Measurements from ENCODE around the gene SPATA32.

Gene SPATA32

GRCh38 chr17:45227926-45228762 is 33.8 kb downstream of the SPATA32 start:
- Histone ChIP-seq H3K4me3 (peak overlapping the region; percentile 47; the same call in 1 of the 2 replicates), H3K27ac (no peak overlapping the region), H3K36me3 (ENCODE audit: insufficient read depth, low read length) (no peaks in the 10 kb centered on the region), H3K9me3 (ENCODE audit: low read depth, low read length) (no peaks in the 10 kb centered on the region), H3K9ac (ENCODE audit: insufficient read length) (peak overlapping the region; percentile 46)
- no peak for DNase-seq (ENCODE audit: low read depth, low spot score)
- TF ChIP-seq FOXP2 (optimal IDR thresholded peaks at IDR 0.05; ENCODE audit: control extremely low read depth, extremely low read length, insufficient read depth), result no peak
- TF ChIP-seq POLR2AphosphoS5 (IDR thresholded peaks at IDR 0.05; ENCODE audit: borderline replicate concordance, low read depth, low read length), result no peak
- no peak for TF ChIP-seq EZH2 (IDR thresholded peaks at IDR 0.05)

GRCh38 chr17:45227101-45227925 is 34.6 kb downstream of the SPATA32 start:
- Histone ChIP-seq H3K9me3 (ENCODE audit: low read depth, low read length) (no peaks in the 10 kb centered on the region), H3K9ac (ENCODE audit: insufficient read length) (no peak overlapping the region), H3K36me3 (ENCODE audit: insufficient read depth, low read length) (no peaks in the 10 kb centered on the region), H3K4me3 (no peak overlapping the region), H3K27ac (no peak overlapping the region)
- TF ChIP-seq POLR2AphosphoS5 (IDR thresholded peaks at IDR 0.05; ENCODE audit: borderline replicate concordance, low read depth, low read length) (no peak), EZH2 (IDR thresholded peaks at IDR 0.05) (no peak), FOXP2 (optimal IDR thresholded peaks at IDR 0.05; ENCODE audit: control extremely low read depth, extremely low read length, insufficient read depth) (no peak)
- DNase-seq (ENCODE audit: low read depth, low spot score), result no peak

- H3K4me3 ChIP-seq, result no peak overlapping the region
- H3K27ac ChIP-seq, result peak overlapping the region; percentile 69
- no peak for TF ChIP-seq EZH2 (IDR thresholded peaks at IDR 0.05)
- no peak for TF ChIP-seq FOXP2 (optimal IDR thresholded peaks at IDR 0.05; ENCODE audit: control extremely low read depth, extremely low read length, insufficient read depth)
- TF ChIP-seq POLR2AphosphoS5 (IDR thresholded peaks at IDR 0.05; ENCODE audit: borderline replicate concordance, low read depth, low read length), result no peak
- no peak overlapping the region for H3K9ac ChIP-seq (ENCODE audit: insufficient read length)
- no peaks in the 10 kb centered on the region for H3K36me3 ChIP-seq (ENCODE audit: insufficient read depth, low read length)
- no peaks in the 10 kb centered on the region for H3K9me3 ChIP-seq (ENCODE audit: low read depth, low read length)
- no peak for DNase-seq (ENCODE audit: low read depth, low spot score)
These were observed 35.3 kb downstream of the SPATA32 start for GRCh38 chr17:45226576-45226975.

- DNase-seq (ENCODE audit: low read depth, low spot score), result no peak
- Histone ChIP-seq H3K36me3 (ENCODE audit: insufficient read depth, low read length) (no peaks in the 10 kb centered on the region), H3K9me3 (ENCODE audit: low read depth, low read length) (no peaks in the 10 kb centered on the region), H3K4me3 (no peak overlapping the region), H3K27ac (peak overlapping the region; percentile 69), H3K9ac (ENCODE audit: insufficient read length) (no peak overlapping the region)
- TF ChIP-seq FOXP2 (optimal IDR thresholded peaks at IDR 0.05; ENCODE audit: control extremely low read depth, extremely low read length, insufficient read depth) (no peak), POLR2AphosphoS5 (IDR thresholded peaks at IDR 0.05; ENCODE audit: borderline replicate concordance, low read depth, low read length) (no peak), EZH2 (IDR thresholded peaks at IDR 0.05) (no peak)
These were observed 35.8 kb downstream of the SPATA32 start for GRCh38 chr17:45225964-45226530.

- no peak for DNase-seq (ENCODE audit: low read depth, low spot score)
- H3K9me3 ChIP-seq (ENCODE audit: low read depth, low read length), result no peaks in the 10 kb centered on the region
- TF ChIP-seq EZH2 (IDR thresholded peaks at IDR 0.05), result no peak
- no peak for TF ChIP-seq POLR2AphosphoS5 (IDR thresholded peaks at IDR 0.05; ENCODE audit: borderline replicate concordance, low read depth, low read length)
- TF ChIP-seq FOXP2 (optimal IDR thresholded peaks at IDR 0.05; ENCODE audit: control extremely low read depth, extremely low read length, insufficient read depth), result no peak
- H3K9ac ChIP-seq (ENCODE audit: insufficient read length), result no peak overlapping the region
- no peak overlapping the region for H3K27ac ChIP-seq
- H3K4me3 ChIP-seq, result no peak overlapping the region
- H3K36me3 ChIP-seq (ENCODE audit: insufficient read depth, low read length), result no peaks in the 10 kb centered on the region
These were observed 36.7 kb downstream of the SPATA32 start for GRCh38 chr17:45225051-45225700.

GRCh38 chr17:45224671-45225050 is 37.2 kb downstream of the SPATA32 start:
- TF ChIP-seq FOXP2 (optimal IDR thresholded peaks at IDR 0.05; ENCODE audit: control extremely low read depth, extremely low read length, insufficient read depth) (no peak), POLR2AphosphoS5 (IDR thresholded peaks at IDR 0.05; ENCODE audit: borderline replicate concordance, low read depth, low read length) (no peak), EZH2 (IDR thresholded peaks at IDR 0.05) (no peak)
- no peak overlapping the region for H3K27ac ChIP-seq
- no peak for DNase-seq (ENCODE audit: low read depth, low spot score)
- H3K9me3 ChIP-seq (ENCODE audit: low read depth, low read length), result no peaks in the 10 kb centered on the region
- no peak overlapping the region for H3K9ac ChIP-seq (ENCODE audit: insufficient read length)
- H3K36me3 ChIP-seq (ENCODE audit: insufficient read depth, low read length), result no peaks in the 10 kb centered on the region
- no peak overlapping the region for H3K4me3 ChIP-seq

- DNase-seq (ENCODE audit: low read depth, low spot score), result no peak
- H3K9me3 ChIP-seq (ENCODE audit: low read depth, low read length), result no peaks in the 10 kb centered on the region
- H3K27ac ChIP-seq, result no peak overlapping the region
- H3K36me3 ChIP-seq (ENCODE audit: insufficient read depth, low read length), result no peaks in the 10 kb centered on the region
- TF ChIP-seq EZH2 (IDR thresholded peaks at IDR 0.05) (no peak), FOXP2 (optimal IDR thresholded peaks at IDR 0.05; ENCODE audit: control extremely low read depth, extremely low read length, insufficient read depth) (no peak), POLR2AphosphoS5 (IDR thresholded peaks at IDR 0.05; ENCODE audit: borderline replicate concordance, low read depth, low read length) (no peak)
- H3K4me3 ChIP-seq, result peak overlapping the region; percentile 76; the same call in 1 of the 2 replicates
- no peak overlapping the region for H3K9ac ChIP-seq (ENCODE audit: insufficient read length)
These were observed 38.1 kb downstream of the SPATA32 start for GRCh38 chr17:45223539-45224528.

All from SK-N-MC (cell line).